ENCODE measurements around the gene C1orf122. TPM values are rescaled to one million over a fixed set of nuclear protein-coding genes. Genes with fewer than 3 reads are reported as not detected.

The C1orf122 gene
- total and polyA plus RNA-seq, 2 experiments from 2014 or later: 32.8 to 68.3 TPM

DNA sequence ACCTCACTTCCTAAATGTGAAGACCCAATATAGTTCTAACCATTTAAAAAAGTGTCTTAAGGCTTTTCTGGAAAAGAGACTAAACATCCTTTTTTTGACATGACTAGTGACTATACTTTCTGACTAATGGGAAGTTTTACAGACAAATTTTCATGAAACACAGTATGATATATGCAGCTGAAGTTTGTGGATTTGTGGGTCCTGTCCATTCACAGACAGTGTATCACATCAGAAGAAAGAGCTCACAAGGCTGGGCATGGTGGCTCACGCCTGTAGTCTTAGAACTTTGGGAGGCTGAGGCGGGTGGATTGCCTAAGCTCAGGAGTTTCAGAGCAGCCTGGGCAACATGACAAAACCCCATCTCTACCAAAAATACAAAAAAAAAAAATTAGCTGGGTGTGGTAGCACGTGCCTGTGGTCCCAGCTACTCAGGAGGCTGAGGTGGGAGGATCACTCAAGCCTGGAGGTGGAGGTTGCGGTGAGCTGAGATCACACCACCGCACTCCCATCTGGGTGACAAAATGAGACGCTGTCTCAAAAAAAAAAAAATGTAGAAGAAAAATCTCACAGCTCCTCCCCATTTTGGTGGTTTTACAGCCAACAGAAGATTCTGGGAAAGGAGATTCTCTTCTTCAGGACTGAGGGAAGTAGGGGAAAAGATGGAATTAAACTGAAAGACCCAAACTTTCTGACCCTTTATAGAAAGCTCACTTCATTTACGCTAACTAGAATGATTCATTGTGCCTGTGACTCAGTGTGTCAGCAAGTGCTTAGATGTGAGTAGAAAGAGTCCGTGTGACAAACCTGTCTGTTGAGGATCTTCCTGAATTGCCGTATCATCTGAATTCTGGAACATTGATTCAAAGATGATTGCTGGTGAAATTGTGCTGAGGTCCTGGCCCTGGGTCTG lies 15.6 kb downstream of the C1orf122 start:
- TF ChIP-seq, protein P1, sequence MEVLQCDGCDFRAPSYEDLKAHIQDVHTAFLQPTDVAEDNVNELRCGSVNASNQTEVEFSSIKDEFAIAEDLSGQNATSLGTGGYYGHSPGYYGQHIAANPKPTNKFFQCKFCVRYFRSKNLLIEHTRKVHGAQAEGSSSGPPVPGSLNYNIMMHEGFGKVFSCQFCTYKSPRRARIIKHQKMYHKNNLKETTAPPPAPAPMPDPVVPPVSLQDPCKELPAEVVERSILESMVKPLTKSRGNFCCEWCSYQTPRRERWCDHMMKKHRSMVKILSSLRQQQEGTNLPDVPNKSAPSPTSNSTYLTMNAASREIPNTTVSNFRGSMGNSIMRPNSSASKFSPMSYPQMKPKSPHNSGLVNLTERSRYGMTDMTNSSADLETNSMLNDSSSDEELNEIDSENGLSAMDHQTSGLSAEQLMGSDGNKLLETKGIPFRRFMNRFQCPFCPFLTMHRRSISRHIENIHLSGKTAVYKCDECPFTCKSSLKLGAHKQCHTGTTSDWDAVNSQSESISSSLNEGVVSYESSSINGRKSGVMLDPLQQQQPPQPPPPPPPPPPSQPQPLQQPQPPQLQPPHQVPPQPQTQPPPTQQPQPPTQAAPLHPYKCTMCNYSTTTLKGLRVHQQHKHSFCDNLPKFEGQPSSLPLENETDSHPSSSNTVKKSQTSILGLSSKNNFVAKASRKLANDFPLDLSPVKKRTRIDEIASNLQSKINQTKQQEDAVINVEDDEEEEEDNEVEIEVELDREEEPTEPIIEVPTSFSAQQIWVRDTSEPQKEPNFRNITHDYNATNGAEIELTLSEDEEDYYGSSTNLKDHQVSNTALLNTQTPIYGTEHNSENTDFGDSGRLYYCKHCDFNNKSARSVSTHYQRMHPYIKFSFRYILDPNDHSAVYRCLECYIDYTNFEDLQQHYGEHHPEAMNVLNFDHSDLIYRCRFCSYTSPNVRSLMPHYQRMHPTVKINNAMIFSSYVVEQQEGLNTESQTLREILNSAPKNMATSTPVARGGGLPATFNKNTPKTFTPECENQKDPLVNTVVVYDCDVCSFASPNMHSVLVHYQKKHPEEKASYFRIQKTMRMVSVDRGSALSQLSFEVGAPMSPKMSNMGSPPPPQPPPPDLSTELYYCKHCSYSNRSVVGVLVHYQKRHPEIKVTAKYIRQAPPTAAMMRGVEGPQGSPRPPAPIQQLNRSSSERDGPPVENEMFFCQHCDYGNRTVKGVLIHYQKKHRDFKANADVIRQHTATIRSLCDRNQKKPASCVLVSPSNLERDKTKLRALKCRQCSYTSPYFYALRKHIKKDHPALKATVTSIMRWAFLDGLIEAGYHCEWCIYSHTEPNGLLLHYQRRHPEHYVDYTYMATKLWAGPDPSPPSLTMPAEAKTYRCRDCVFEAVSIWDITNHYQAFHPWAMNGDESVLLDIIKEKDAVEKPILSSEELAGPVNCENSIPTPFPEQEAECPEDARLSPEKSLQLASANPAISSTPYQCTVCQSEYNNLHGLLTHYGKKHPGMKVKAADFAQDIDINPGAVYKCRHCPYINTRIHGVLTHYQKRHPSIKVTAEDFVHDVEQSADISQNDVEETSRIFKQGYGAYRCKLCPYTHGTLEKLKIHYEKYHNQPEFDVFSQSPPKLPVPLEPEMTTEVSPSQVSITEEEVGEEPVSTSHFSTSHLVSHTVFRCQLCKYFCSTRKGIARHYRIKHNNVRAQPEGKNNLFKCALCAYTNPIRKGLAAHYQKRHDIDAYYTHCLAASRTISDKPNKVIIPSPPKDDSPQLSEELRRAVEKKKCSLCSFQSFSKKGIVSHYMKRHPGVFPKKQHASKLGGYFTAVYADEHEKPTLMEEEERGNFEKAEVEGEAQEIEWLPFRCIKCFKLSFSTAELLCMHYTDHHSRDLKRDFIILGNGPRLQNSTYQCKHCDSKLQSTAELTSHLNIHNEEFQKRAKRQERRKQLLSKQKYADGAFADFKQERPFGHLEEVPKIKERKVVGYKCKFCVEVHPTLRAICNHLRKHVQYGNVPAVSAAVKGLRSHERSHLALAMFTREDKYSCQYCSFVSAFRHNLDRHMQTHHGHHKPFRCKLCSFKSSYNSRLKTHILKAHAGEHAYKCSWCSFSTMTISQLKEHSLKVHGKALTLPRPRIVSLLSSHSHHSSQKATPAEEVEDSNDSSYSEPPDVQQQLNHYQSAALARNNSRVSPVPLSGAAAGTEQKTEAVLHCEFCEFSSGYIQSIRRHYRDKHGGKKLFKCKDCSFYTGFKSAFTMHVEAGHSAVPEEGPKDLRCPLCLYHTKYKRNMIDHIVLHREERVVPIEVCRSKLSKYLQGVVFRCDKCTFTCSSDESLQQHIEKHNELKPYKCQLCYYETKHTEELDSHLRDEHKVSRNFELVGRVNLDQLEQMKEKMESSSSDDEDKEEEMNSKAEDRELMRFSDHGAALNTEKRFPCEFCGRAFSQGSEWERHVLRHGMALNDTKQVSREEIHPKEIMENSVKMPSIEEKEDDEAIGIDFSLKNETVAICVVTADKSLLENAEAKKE (CRISPR knock-in tag; IDR thresholded peaks at IDR 0.05): no peak
- TF ChIP-seq ZNF331 (CRISPR knock-in tag; IDR thresholded peaks at IDR 0.05; ENCODE audit: low read depth) (no peak), NANOG (IDR thresholded peaks at IDR 0.05; ENCODE audit: borderline replicate concordance) (no peak), STAT1 (IDR thresholded peaks at IDR 0.05; ENCODE audit: unreplicated experiment) (no peak), POLR2AphosphoS5 (IDR thresholded peaks at IDR 0.05; ENCODE audit: low read depth) (no peak), JUNB (IDR thresholded peaks at IDR 0.05; ENCODE audit: unreplicated experiment) (no peak), EZH2phosphoT487 (IDR thresholded peaks at IDR 0.05; ENCODE audit: unreplicated experiment) (no peak), EZH2 (IDR thresholded peaks at IDR 0.05; ENCODE audit: low read depth, unreplicated experiment) (no peak), ZNF114 (CRISPR knock-in tag; IDR thresholded peaks at IDR 0.05) (no peak), CREB1 (CRISPR knock-in tag; IDR thresholded peaks at IDR 0.05; ENCODE audit: low read depth) (no peak)
- TF ChIP-seq, protein P2, sequence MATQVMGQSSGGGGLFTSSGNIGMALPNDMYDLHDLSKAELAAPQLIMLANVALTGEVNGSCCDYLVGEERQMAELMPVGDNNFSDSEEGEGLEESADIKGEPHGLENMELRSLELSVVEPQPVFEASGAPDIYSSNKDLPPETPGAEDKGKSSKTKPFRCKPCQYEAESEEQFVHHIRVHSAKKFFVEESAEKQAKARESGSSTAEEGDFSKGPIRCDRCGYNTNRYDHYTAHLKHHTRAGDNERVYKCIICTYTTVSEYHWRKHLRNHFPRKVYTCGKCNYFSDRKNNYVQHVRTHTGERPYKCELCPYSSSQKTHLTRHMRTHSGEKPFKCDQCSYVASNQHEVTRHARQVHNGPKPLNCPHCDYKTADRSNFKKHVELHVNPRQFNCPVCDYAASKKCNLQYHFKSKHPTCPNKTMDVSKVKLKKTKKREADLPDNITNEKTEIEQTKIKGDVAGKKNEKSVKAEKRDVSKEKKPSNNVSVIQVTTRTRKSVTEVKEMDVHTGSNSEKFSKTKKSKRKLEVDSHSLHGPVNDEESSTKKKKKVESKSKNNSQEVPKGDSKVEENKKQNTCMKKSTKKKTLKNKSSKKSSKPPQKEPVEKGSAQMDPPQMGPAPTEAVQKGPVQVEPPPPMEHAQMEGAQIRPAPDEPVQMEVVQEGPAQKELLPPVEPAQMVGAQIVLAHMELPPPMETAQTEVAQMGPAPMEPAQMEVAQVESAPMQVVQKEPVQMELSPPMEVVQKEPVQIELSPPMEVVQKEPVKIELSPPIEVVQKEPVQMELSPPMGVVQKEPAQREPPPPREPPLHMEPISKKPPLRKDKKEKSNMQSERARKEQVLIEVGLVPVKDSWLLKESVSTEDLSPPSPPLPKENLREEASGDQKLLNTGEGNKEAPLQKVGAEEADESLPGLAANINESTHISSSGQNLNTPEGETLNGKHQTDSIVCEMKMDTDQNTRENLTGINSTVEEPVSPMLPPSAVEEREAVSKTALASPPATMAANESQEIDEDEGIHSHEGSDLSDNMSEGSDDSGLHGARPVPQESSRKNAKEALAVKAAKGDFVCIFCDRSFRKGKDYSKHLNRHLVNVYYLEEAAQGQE (IDR thresholded peaks at IDR 0.05; ENCODE audit: unreplicated experiment): no peak
- TF ChIP-seq, protein P3, sequence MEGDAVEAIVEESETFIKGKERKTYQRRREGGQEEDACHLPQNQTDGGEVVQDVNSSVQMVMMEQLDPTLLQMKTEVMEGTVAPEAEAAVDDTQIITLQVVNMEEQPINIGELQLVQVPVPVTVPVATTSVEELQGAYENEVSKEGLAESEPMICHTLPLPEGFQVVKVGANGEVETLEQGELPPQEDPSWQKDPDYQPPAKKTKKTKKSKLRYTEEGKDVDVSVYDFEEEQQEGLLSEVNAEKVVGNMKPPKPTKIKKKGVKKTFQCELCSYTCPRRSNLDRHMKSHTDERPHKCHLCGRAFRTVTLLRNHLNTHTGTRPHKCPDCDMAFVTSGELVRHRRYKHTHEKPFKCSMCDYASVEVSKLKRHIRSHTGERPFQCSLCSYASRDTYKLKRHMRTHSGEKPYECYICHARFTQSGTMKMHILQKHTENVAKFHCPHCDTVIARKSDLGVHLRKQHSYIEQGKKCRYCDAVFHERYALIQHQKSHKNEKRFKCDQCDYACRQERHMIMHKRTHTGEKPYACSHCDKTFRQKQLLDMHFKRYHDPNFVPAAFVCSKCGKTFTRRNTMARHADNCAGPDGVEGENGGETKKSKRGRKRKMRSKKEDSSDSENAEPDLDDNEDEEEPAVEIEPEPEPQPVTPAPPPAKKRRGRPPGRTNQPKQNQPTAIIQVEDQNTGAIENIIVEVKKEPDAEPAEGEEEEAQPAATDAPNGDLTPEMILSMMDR (conservative IDR thresholded peaks at IDR 0.05; ENCODE audit: low read depth in 2 of 2): no peak
- TF ChIP-seq, protein P4, sequence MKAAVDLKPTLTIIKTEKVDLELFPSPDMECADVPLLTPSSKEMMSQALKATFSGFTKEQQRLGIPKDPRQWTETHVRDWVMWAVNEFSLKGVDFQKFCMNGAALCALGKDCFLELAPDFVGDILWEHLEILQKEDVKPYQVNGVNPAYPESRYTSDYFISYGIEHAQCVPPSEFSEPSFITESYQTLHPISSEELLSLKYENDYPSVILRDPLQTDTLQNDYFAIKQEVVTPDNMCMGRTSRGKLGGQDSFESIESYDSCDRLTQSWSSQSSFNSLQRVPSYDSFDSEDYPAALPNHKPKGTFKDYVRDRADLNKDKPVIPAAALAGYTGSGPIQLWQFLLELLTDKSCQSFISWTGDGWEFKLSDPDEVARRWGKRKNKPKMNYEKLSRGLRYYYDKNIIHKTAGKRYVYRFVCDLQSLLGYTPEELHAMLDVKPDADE (IDR thresholded peaks at IDR 0.05): no peak
- Mint-ChIP-seq H3K27ac (no peak overlapping the region), H3K36me3 (ENCODE audit: low read depth) (peaks cover 31% of the 10 kb centered on the region), H3K9me3 (no peaks in the 10 kb centered on the region), H3K4me3 (no peak overlapping the region), H3K27me3 (ENCODE audit: insufficient read depth, low read depth, poor library complexity) (peaks cover 2% of the 10 kb centered on the region), H3K4me1 (no peaks in the 10 kb centered on the region)
- no peak overlapping the region for H3K27ac ChIP-seq (ENCODE audit: low read depth)
- no peaks in the 10 kb centered on the region for H3F3A ChIP-seq (replicated peaks; ENCODE audit: low read depth)
- H3K4me2 ChIP-seq: no peak overlapping the region
- no peaks in the 10 kb centered on the region for H3K79me2 ChIP-seq (replicated peaks; ENCODE audit: insufficient read depth)
- no peak overlapping the region for H3K4me3 ChIP-seq
- H3K36me3 ChIP-seq (ENCODE audit: insufficient read depth): peaks cover 25% of the 10 kb centered on the region
- no peak for ATAC-seq
- H2AFZ ChIP-seq: no peak overlapping the region
- DNase-seq (ENCODE audit: low spot score): no peak
- H3K4me1 ChIP-seq (ENCODE audit: insufficient read depth): no peaks in the 10 kb centered on the region
- H3K9me2 ChIP-seq (ENCODE audit: insufficient read depth): no peaks in the 10 kb centered on the region
- H4K20me1 ChIP-seq (replicated peaks; ENCODE audit: insufficient read depth): peaks cover 3% of the 10 kb centered on the region; the same call in 1 of the 2 replicates
- H3K27me3 ChIP-seq (ENCODE audit: insufficient read depth): no peaks in the 10 kb centered on the region
